Activated CD4-positive, alpha-beta T cell treated with anti-CD3 and anti-CD28 coated beads for 4 hours (primary cell): ENCODE data around the gene OR9A2.
A peak's percentile ranks its signal among the peaks of the same experiment; 100 is the strongest.
"Not testable (repeated sequence)": the region's sequence is repeated elsewhere in the genome, so short reads cannot be mapped to it uniquely, and the experiment has no call there.

Experiments used
- DNase-seq, 2 donors: peaks; one replicate each; pipeline ENCODE4 v3.0.0-alpha.2; 2020

The OR9A2 gene

DNA sequence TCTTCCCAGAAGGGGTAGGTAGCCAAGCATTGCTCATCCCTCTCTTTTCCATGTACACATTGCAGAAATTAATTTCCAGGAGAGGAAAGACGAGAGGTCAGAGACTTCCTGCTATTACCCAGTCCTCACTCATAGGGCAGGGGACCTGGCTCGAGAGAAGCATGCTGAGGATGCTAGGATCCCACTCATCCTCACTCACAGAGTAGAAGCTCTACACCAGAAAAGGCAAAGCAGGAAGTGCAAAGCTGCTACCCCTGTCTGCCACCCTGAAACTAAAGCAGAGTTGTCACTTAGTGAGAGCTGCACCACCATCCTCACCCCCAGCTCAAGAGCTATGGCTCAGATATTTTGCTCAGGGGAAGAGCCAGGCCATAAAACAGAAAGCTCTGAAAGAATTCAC lies 9.9 kb downstream of the OR9A2 start:
- DNase-seq, result no peak

GRCh38 chr7:143015926-143016490 lies 10.9 kb downstream of the OR9A2 start:
- DNase-seq, result no peak

GRCh38 chr7:143015084-143015483 lies 11.8 kb downstream of the OR9A2 start:
- no peak for DNase-seq

DNA sequence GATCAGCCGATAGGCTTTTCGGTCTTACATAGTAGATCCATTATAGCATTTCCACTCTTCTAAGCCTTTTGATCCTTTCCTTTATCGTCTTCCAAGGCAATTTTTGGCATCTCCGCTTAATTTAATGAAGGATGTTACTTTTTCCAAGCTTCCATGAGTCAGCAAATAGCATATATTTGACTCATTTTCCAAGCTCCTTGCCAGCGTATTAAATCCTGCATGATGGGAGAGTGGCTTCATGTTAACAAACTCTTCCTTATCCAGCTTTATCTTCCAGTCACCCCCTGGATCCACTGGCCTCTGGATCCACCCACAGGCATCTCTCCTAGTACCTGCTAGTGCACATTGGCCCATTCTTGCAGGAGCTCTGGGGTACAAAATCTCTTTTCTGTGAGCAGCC lies 13.0 kb downstream of the OR9A2 start:
- no peak for DNase-seq

GRCh38 chr7:143013473-143013872 lies 13.5 kb downstream of the OR9A2 start:
- DNase-seq, result no peak

DNA sequence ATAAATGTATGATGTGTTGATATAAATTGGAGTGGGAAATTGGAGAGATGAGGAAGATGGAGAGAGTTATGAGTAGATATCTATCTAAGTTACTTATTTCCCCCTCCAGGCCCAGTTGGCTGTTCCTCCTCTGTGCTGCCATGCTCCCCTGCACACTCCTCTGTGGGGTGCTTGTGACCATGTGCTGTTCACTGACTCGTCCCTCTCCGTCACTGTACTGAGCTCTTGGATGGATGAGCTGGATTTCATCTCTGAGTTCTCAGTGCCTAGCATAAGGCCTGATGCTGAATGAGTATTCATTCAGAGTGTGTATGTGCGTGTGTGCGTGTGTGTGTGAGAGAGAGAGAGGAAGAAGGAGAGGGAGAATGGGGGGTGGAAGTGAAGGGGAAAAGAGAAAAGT lies 14.5 kb downstream of the OR9A2 start:
- DNase-seq, result no peak

GRCh38 chr7:143012001-143012400 lies 14.9 kb downstream of the OR9A2 start:
- DNase-seq, result no peak

DNA sequence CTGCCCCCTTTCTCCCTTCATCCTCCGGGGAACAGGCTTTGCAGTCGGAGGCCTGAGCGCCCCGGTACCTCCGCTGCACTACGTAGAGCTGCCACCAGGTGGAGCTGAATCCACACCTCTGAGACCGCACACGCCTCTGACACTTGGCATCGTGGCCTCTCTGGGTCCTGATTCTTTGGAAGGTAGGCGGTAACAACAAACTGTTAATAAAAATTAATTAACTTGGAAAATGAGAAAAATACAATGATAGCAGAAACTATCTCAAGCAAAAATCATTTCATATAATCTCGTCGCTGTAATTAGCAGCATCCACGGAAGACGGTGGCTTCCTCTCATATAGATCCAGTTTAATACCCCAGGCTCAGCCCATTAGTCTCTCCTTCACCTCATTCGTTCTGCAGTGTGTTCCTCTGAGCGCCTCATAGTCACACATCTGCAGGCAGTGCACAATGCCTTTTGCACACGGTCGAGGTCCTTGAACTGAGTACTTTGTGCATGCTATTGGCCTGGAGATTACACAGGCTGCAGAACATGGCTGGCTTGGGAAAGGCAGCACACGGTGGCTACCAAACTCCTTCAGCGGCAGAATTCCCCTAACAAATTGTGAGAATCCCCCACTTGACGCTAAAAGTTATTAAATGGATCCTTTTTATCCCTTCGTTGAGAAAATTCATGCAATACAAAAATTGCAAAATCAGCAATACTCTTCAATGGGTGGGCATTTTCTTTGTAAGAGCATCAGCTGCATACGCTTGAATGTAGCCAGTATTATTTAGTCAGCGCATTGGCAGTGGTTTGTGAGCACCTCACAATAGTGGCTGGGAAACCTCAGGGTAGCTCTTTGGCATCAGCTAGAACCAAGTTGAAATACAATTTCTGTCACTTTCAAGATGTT lies 18.7 kb downstream of the OR9A2 start:
- peak; percentile 70 to 84 for DNase-seq

DNA sequence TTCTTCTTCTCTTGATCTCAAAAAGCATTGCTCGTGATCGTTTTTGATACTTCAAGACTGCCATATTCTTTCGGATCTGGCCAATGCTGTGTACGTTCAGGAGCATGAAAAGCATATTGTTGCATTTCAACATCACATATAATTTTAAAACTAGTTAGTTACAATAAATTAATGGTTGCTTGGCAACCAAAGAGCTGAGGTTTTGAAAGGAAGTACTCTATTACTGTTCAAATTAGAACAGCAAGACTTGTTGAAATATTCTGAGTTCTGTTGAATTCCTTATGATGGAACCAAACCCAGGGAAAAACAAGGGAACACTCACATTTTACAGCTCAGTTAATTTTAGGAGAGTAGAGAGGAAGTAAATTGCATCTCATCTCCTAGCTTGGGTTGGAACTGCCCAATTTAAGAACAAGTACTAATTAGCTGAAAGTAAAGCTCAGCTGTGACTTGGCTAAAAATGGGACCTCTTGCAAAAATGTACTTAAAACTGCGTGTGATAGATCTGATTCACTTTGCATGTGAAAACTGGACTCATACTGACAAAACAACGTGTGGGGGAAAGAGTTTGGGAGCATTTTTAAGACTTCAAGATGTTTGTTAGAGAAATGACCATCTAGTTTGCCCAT lies 21.2 kb downstream of the OR9A2 start:
- no peak for DNase-seq

DNA sequence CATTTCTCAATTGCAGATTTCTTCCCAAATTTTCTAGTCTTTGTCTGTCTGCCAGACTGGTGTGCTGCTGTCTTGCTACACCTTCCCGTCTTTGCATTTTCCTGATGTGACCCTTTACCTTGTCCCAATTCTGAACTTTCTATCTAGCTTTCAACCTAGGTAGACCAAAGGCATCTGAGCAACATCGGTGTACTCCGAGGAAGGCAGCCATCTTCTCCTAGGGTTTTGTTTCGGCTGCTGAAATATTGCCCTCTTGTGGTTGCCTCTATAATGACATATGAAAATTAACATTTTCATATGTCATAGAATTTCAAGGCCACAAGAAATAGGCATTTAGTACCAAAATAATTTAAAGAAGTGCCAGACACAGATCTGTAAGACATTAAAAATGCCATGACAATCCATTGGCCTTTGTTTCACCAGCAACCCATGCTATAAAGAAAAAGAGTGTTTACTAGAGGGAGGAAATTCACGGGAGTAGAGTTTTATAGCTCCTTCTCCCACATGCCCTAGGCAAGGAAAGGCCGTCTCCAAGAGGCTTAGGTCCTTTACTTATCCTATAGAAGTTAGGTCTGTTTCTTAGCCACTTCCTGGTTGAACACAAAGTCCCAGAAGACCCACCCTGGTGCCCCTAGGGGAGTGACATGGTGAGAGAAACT lies 23.4 kb downstream of the OR9A2 start:
- DNase-seq, result peak; percentile 39 to 43

GRCh38 chr7:143002898-143003297 lies 24.0 kb downstream of the OR9A2 start:
- DNase-seq, result no peak

DNA sequence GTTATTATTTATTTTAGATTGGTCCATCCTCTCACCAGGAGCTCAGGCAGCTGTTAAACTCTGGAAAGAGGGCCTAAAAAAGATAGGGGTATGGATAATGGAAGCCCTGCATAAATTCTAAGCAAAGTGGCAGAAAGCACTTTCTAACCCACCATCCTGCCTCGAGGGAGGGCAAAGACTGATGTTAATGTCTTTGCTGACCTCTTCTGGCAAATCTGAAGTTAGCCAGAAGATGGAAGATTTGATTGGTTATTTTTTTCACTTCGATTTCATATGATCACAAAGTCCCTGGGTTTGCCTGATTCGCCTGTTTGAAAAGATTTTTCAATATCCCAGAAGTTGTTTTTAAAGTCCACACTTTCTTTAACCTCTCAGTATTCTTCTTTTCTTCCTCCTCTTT lies 24.8 kb downstream of the OR9A2 start:
- DNase-seq, result no peak

DNA sequence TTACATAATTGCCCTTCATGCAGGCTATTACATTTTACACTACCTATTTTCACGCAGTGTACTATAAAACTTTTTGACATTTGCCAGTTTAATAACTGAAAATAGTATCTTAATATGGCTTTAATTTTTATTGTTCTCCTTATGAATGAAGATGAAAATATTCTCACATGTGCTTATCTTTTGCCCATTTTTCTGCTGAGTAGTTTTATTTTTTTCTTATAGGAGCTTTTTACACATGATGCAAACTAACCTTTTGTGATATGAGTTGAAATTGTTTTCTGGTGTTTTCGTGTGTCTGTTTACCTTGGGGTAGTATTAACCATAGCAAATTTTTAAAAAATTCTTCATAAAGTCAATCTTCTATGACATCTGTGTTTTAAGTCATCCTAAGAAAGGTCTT lies 26.3 kb downstream of the OR9A2 start:
- DNase-seq, result no peak

GRCh38 chr7:142999793-143000192 lies 27.1 kb downstream of the OR9A2 start:
- no peak for DNase-seq

DNA sequence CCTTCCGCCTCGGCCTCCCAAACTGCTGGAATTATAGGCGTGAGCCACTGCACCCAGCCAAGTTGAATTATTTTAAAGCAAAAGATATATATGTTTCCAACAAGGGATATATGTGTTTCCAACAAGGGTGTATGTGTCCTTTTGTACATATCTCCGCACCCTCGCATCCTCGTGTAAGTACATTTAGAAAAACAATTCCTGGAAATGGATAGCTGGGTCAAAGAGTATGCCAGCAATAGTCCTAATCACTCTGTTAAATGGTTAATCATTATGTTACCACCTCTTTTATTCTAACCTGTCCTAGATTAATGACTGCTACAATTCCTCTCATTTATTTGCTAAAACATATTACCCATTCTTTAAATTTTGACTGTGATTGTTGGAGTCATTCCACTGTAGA lies 28.0 kb downstream of the OR9A2 start:
- DNase-seq, result no peak

GRCh38 chr7:142997456-142997989 lies 29.4 kb downstream of the OR9A2 start:
- no peak for DNase-seq

- no peak for DNase-seq
These were observed 34.5 kb downstream of the OR9A2 start for GRCh38 chr7:142992427-142992826.

DNA sequence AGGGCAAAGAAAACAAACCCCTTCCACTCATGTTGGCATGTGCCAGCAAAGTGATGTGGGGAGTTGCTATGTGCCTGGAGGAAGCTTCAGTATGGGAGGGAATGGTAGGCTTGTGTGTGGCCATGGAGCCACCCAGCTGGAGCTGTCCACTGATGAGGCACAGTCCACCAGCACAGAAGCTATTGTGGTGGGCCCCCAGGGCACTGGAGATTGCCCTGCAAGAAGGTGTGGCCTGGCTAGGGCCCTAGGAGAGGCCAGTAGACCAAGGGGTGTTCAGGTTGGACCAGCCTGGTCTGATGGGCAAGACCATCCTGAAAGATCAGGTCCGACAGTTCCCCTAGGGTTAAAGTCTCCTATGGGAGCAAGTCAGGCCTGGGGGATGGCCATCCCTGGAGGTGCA lies 42.6 kb downstream of the OR9A2 start:
- no peak for DNase-seq

GRCh38 chr7:142983825-142984224 lies 43.1 kb downstream of the OR9A2 start:
- no peak for DNase-seq

- DNase-seq, result not testable (repeated sequence)
These were observed 48.5 kb downstream of the OR9A2 start for GRCh38 chr7:142978402-142978801.
